NCI-H1436 (cell line): ENCODE data around the gene MRPL16.
"Not testable (repeated sequence)": the region's sequence is repeated elsewhere in the genome, so short reads cannot be mapped to it uniquely, and the experiment has no call there.

Experiments
- DNase-seq: peaks from one replicate; lab custom pipeline; 2025; lab: John Stamatoyannopoulos, UW

Gene MRPL16

DNA sequence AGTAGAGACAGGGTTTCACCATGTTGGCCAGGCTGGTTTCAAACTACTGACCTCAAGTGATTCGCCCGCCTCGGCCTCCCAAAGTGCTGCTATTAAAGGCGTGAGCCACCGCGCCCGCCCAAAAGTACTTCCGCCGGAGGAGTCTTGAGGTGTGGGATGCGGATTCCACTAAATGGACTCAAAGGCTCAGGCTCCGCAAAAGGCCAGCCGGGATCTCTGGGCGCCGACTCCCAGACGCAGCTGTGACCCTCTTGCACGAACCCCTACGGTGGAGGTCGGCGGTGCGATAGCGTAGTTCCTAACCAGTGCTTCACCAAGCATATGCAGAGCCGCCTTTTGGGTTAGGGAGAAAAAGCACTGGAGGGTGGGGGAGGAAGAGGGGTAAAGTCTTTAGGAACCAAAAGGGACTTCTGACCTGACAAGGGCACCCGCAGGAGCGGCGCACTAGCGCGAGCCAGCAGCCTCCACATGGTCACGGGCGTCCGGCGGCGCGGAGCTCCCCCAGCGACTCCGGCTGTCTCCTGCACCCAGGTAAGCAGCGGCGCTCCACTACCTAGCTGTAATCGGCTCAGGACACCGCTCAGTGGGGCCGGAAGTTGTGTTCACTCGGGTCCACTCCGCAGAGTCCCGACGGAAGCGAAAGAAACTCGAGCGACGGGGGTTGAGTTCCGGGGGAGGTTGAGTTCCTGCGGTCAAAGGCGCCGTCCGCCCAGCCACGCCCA lies at the start of gene MRPL16:
Gene MRPL16 (minus strand): TSS at position 590 of the 722 bp plus-strand sequence. CDS start 120 bp downstream, at position 470.
- DNase-seq: peak; percentile 88

DNA sequence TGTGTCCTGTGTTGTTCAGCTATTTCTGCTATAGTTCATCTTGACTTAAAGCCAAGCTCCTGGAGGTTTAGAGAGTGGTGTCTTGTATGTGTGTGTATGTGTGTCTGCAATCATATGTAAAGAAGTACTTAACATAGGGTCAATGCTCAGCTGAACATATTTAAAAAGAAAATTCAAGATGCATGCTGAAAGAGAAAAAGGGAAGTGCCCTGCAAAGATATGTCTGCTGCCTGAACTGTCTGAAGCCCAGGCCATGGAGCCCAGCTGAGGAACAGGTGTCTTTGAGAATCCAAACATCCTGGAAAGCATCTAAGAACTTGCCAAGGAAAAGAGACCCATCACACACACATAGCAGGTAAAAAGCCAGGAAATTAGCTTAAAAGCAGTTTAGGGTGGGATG lies 49.1 kb upstream of the MRPL16 start:
- no peak for DNase-seq

DNA sequence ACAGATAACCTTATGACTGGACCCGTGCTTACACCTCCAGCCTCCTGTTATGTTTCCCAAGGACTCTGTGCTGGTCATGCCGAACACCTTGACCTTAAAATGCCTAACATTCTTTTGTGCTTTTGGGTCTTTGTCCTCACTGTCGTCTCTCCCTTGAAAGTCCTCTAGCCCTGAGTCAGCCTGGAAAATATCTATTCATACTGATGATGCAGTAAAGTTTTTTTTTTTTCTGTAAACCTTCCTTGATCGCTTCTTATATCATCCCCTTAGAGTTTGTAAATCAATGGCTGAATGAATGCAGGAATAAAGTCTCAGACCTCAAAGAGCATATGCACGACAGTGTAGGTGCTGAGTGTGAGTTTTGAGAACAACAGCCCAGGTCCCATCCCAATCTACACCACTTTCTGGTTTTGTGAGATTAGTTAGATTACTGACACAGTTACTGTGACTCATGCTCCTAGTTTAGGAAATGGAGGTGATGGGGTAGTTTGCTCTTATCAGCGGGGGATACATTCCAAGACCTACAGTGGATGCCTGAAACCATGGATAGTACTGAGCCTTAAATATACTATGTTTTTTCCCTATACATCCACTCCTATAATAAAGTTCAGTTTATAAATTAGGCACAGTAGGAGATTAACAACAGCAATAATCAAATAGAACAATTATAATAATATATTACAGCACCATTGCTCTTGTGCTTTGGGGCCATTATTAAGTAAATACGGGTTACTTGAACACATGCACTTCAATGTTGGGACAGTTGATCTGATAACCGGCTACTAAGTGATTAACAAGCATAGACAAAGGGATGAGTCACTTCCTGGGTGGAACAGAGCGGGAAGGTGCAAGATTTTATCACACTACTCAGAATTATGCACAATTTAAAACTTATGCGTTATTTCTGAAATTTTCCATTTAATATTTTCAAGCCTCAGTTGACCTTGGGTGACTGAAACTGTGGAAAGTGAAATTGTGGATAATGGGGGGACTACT lies 47.2 kb upstream of the MRPL16 start:
- no peak for DNase-seq

DNA sequence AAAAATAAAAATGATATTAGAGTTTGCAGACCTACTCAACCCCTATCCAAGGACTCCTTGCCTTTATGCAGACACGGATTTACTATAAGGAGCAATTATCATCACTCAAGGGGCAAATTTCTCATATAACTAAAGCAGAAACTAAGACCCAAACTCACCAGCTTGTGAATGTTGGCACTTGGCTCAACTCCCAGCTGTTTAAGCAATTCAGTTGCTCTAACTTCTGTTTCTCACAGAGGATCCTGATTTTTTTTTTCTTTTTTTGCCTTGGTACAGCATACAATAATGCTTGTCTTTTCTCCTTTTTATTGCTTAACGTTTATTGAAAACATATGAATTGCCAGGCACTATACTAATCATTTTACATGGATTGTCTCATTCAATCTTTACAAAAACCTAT lies 44.3 kb upstream of the MRPL16 start:
- DNase-seq: no peak

DNA sequence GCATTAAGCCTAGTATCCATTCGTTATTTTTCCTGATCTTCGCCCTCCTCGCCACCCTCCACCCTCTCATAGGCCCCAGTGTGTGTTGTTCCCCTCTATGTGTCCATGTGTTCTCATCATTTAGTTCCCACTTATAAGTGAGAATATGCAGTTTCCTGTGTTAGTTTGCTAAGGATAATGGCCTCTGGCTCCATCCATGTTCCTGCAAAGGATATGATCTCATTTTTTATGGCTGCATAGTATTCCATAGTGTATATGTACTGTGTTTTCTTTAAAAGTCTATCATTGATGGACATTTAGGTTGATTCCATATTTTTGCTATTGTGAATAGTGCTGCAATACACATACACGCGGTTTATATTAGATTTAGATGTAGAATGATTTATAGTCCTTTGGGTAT lies 40.8 kb upstream of the MRPL16 start:
- DNase-seq: not testable (repeated sequence)

DNA sequence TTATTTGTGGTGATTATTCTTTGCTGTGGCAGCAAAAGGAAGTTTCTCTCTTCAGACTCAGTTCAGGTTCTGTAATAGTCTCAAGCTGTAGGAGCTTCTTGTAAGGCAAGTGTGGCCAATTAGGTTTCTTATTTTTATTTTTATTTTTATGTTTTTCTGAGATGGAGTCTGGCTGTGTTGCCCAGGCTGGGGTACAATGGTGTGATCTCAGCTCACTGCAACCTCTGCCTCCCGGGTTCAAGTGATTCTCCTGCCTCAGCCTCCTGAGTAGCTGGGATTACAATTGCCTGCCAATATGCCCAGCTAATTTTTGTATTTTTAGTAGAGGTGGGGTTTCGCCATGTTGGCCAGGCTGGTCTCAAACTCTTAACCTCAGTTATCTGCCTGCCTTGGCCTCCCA lies 39.0 kb upstream of the MRPL16 start:
- not testable (repeated sequence) for DNase-seq

DNA sequence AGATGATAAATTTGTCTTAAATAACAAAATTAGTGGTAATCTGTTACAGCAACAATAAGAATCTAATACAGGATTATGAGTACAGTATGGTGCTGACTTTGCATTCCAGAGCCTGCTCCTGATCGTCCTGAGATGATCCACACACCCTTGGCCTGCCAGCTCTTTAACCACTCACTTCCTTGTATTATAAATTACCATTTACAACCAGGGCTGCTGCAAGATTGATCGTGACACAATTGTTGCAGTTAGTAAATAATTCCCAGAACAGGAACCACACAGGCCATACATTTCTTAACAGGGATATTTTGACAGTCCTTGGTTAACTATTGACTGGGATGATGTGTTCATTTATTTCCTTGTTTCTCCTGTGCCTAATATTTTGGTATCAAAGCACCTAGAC lies 38.6 kb upstream of the MRPL16 start:
- DNase-seq: no peak

DNA sequence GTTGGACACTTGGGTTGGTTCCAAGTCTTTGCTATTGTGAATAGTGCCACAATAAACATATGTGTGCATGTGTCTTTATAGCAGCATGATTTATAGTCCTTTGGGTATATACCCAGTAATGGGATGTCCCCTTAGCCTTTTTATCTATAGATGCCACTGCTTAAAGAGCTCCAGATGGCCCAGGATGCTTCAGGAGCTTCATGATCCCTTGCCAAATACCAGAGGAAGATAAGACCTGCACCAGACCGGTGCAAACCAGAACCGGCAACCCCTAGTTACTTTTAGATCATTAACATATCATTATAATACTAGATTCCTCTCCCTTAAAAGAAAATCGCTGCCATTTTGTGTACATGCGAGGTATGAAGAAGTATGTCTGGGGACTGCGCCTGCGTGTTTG lies 37.9 kb upstream of the MRPL16 start:
- not testable (repeated sequence) for DNase-seq

DNA sequence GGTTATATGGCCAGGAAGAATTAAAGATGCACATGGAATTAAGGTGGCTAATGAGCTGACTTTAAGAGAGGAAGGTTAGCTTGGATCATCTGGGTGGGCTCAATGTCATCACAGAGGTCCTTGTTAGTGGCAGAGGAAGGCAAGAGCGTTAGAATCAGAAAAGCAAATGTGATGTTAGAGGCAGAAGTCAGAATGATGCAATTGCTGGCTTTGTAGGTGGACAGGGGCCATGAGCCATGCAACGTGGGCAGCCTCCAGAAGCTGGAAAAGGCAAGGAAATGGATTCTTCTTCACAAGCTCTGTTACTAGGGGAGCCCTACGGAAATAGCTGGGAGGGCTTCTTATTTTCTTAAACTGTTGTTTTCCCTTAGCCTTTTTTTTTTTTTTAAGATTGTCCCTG lies 37.0 kb upstream of the MRPL16 start:
- DNase-seq: no peak

DNA sequence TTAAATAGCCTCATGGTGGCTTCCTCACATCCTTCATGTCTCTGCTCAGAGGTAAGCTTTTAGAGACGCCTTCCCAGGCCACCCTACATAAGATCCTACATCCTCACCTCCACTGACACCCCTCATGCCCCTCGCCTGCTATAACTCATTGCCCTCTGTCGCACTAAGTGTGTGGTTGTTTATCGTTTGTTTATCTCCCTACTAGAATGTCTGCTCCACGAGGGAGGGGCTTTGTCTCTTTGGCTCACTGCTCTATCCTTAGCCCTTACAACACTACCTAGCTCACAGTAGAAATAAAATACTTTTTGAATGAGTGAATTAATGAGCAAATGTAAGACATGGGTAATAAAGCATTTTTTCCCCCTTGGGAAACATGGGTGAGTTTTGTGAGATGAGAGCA lies 36.0 kb upstream of the MRPL16 start:
- no peak for DNase-seq

DNA sequence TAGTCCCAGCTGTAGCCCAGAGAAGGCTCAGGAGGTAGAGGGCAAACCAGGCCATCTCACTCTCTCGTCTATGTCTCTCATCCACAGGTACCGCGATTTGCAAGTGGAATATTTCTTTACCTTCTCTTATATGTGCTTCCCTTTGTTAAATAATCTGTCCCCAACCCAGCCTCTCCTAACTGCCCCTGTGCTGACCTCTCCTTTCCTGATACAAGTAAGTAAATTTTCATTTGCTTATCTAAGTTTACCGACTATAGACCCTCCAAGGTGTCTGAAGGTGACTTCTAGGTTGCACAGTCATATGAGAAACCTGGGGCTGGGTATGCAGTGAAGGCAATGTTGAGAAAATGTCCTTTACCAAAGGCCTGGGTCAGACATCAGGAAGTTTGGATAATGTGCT lies 34.8 kb upstream of the MRPL16 start, which contains the start of gene CBLIF:
Gene CBLIF (minus strand): TSS at position 101 of the 400 bp plus-strand sequence. CDS start 46 bp downstream, at position 55.
- DNase-seq: no peak

DNA sequence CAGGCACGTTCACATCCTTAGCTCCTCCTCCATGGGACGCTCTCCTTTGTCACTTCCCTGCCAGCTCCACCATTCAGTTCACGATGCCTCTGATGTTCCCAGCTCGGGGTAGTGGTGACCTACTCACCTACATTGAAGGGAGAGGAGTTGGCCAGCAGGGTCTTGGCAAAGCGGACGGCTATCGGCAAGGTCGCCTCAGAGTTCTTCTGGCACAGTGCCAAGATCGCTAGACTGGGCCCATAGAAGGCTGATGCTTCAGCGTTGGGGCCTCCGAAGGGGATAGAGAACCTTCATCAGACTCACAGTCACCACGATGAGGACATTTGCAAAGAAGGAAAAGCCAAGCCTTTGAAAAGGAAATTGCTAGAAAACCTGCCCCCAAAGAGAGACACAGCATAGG lies 31.7 kb upstream of the MRPL16 start:
- no peak for DNase-seq

DNA sequence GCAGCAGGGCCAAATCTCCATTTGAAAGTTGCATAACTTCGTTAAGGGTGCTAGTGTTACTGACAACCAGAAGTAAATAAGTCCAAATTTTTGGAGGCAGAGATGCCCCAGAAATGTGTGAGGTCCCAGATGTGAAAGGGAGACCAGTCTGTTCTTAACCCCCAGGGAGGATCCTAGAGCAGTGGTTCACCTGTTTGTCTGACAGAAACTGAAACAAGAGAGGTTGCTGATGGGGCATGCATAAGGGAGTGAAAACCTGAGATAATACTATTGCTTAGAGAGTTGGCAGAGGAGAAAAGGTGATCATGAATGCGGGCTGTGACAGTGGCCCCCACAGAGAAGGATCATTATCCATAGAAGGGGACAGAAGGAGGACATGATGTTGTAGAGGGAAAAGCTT lies 30.9 kb upstream of the MRPL16 start:
- DNase-seq: no peak

DNA sequence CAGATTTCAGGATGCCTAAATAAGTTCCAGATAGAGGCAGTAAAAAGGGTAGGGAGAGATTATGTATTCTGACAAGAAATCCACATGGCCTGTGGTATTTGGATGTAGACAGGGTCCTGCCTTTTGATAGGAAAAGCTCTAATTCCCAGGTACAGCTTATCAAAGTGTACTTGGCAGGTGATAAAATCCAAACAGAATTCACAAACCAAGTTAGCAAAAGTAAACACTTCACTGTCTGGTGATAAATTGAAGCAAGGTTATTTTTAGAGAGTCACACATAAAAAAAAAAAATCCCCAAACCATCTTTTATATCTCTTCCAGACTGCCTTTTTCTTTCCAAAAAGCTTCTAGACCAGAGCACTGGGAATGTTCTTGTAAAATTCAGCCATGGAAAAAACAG lies 29.0 kb upstream of the MRPL16 start:
- no peak for DNase-seq

DNA sequence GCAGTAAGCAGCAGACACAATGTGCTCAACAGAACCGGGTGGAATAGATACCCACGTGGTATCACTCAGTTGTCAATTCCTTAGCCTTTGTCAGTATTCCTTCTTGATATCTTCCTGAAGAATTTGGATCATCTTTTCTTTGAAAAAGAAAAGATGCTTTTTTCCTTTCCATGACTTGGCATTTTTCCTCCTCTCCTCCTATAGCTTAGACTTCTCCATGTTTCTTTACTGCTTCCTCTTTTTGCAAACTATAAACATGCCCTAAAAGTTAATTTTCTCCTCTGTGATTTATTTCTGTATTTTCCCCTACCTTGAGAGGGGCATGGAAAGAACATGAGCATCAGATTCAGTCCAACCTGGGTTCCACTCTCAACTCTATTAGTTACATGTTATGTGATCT lies 23.0 kb upstream of the MRPL16 start:
- no peak for DNase-seq

DNA sequence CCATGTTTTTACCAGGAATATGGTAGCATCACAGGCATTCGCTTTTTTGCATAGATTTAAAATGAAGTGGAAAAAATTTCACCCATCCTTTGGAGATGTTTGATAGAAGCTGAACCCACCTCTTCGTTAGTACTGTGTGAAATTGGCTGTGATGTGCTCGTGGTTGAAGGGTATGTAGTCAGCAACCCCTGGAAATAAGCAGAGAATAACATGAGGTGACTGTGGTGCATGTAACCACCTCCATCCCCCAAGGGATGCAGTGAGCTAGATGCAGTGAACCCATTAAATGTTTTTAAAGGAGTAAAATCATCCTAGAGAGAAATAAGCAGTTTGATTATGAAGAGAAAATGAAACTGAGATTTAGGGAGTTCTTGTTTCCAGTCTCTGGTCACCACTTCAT lies 18.8 kb upstream of the MRPL16 start:
- no peak for DNase-seq

DNA sequence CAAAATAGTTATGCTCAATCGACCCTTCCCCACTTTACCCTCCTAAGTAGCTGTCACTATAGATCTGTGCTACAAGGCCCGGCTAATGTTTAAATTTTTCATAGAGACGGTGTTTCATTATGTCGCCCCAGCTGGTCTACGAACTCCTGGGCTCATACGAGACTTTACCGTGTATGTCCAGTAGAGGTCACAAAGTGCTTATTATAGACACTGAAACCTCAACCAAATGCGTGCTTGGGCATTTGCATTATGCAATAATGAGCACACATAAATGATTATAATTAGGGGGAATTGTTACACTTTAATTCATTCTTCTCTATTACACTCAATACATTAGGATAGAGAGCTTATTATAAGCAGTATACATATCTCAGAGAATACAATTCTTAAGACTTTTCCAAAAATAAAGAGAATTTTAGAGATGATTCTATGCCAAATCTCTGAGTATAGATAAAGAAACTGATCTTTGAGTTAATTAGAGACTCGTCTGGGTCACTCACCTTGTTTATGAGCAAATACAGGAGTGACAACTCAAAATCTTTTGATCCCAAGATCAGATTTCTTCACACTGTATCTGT lies 12.5 kb upstream of the MRPL16 start:
- peak; percentile 6 for DNase-seq

DNA sequence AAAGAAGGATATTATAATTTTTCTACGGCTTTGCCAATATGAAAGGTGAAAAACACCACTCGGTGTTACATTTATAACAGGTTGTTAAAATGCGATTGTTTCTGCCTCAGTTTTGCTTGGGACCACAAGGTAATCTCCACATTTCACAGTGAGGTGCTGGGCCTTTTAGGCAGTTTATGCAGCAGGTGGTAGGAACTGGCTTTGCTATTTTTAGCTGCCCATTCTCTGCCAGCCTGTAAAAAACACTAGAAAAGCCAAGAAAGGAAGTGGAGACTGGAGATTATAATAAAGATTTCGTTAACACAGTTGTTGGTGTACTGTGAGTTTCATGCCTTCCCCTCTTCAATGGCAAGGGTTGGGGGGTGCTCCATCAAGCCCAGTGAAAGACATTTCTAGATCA lies 8.0 kb upstream of the MRPL16 start:
- no peak for DNase-seq

DNA sequence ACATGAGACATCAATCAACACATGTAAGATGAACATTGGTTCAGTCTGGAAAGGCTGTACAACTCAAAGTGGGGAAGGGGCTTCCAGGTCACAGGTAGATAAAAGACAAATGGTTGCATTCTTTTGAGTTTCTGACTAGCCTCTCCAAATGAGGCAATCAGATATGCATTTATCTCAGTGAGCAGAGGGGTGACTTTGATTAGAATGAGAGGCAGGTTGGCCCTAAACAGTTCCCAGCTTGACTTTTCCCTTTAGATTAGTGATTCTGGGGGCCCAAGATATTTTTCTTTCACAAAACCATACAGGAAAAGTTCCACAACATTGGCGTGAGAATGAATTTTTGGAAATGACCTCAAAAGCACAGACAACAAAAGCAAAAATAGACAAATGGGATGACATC lies 5.9 kb upstream of the MRPL16 start:
- not testable (repeated sequence) for DNase-seq

DNA sequence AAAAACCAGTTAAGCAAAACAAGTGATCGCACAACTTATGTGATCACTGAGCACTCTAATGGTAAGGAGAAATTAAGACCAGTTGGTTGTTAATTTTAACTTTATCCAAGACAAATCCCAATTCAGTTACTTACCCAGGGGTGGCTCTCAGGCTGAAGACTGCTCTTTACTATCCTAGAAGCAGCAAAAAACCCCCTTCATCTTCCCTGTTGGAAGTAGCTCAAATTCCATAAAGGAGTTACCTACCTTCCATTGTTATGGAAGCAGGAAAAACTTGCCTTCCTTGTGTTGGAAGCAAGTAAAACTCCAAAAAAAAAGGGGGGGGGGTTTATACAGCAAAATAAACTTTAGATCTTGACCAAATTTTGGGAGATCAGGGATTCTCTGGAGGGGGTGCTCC lies 5.2 kb upstream of the MRPL16 start:
- DNase-seq: no peak

DNA sequence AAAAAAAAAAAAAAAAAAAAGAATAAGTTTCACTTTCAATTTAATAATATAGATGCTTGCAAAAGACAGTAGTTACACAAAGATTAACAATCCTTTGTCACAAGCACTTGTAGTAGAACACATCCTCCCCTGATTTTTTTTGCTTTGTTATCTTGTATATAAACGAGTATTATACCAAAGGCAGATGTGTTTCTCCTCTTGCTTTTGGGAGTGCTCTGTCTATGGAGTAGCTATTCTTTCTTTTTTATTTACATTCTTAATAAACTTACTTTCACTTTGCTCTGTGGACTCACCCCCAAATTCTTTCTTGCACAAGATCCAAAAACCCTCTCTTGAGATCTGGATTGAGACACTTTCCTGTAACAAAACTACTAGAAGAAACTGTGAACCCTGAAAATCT lies 3.4 kb upstream of the MRPL16 start:
- DNase-seq: no peak

DNA sequence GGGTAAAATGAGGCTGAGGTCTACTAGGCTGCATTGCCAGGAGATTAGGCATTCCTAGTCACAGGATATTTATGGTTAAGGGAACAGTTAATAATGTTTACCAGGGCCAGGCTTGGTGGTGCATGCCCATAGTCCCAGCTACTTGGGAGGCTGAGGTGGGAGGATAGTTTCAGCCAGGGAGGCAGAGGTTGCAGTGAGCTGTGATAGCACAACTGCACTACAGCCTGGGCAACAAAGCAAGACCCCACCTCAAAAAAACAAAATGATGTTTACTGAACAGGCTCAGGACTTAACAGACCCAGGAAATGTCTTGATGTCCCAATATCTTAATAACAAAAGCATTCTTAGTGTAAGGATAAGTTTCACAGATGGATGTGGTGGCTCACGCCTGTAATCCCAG lies 2.8 kb upstream of the MRPL16 start:
- no peak for DNase-seq

DNA sequence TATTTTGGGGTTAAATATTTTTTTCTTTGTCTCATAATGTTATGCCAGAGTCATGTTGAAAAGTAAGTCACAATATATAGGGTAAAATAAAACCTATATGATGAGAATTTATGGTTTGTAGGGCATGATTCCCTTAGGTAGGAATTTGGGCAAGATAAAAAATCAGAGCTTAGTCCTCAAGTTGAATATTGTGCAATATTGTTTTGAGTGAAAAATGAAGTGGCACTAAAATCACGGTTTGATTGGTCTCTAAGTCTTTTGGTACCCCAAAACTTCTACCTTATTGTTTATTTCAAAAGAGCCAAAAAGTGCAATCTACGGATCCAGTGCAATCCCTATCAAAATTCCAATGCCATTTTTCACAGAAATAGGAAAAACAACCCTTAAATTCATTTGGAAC lies 1.6 kb upstream of the MRPL16 start:
- DNase-seq: no peak
